ENCODE data around the gene ABLIM2. TPM values are rescaled to one million over a fixed set of nuclear protein-coding genes. Genes with fewer than 3 reads are reported as not detected.

The ABLIM2 gene
- total RNA-seq, 1 experiment from 2014 or later = 2.7 TPM

GRCh38 chr4:7964459-7964858, 194.2 kb downstream of the ABLIM2 start:
- intact Hi-C loops (cut with micrococcal nuclease; ENCODE audit: unreplicated experiment) = no loop called here
- no peaks in the 10 kb centered on the region for H3K9me3 ChIP-seq (ENCODE audit: low read depth, low read length, poor library complexity, severe bottlenecking)
- TF ChIP-seq CTCF (conservative IDR thresholded peaks at IDR 0.05; ENCODE audit: low read depth, low read length) (no peak), EZH2 (IDR thresholded peaks at IDR 0.05; ENCODE audit: borderline replicate concordance, low read depth, low read length, poor library complexity, severe bottlenecking) (no peak)
- H3K4me1 ChIP-seq (ENCODE audit: insufficient read depth, low read length, poor library complexity, severe bottlenecking) = peaks cover 61% of the 10 kb centered on the region
- no peaks in the 10 kb centered on the region for H3K36me3 ChIP-seq (ENCODE audit: insufficient read depth, low read length, poor library complexity, severe bottlenecking)
- H3K27ac ChIP-seq (ENCODE audit: low read depth, low read length, poor library complexity, severe bottlenecking) = peak overlapping the region; percentile 49
- H3K4me3 ChIP-seq (ENCODE audit: low read depth, low read length, poor library complexity, severe bottlenecking) = no peak overlapping the region
- BruUV-seq (replicated peaks) = no TSS peak
- no peaks in the 10 kb centered on the region for H3K27me3 ChIP-seq (replicated peaks; ENCODE audit: insufficient read depth, low read depth, low read length, poor library complexity)
- ChIA-PET CTCF (interaction anchor here (0.7 kb wide), 1 partner anchor 217 kb away, joined by 5 read pairs; no protein-coding TSS in a partner anchor), POLR2A (ENCODE audit: low non-redundant PET) (no interaction called here)
- no peak for DNase-seq (ENCODE audit: low spot score)

GRCh38 chr4:7963691-7964090, 194.9 kb downstream of the ABLIM2 start:
- Histone ChIP-seq H3K9me3 (ENCODE audit: low read depth, low read length, poor library complexity, severe bottlenecking) (no peaks in the 10 kb centered on the region), H3K27ac (ENCODE audit: low read depth, low read length, poor library complexity, severe bottlenecking) (no peak overlapping the region), H3K27me3 (replicated peaks; ENCODE audit: insufficient read depth, low read depth, low read length, poor library complexity) (no peaks in the 10 kb centered on the region), H3K4me3 (ENCODE audit: low read depth, low read length, poor library complexity, severe bottlenecking) (no peak overlapping the region), H3K36me3 (ENCODE audit: insufficient read depth, low read length, poor library complexity, severe bottlenecking) (no peaks in the 10 kb centered on the region), H3K4me1 (ENCODE audit: insufficient read depth, low read length, poor library complexity, severe bottlenecking) (peaks cover 65% of the 10 kb centered on the region)
- ChIA-PET CTCF (no interaction called here), POLR2A (ENCODE audit: low non-redundant PET) (no interaction called here)
- no TSS peak for BruUV-seq (replicated peaks)
- no peak for DNase-seq (ENCODE audit: low spot score)
- TF ChIP-seq EZH2 (IDR thresholded peaks at IDR 0.05; ENCODE audit: borderline replicate concordance, low read depth, low read length, poor library complexity, severe bottlenecking) (no peak), CTCF (conservative IDR thresholded peaks at IDR 0.05; ENCODE audit: low read depth, low read length) (no peak)
- intact Hi-C loops (cut with micrococcal nuclease; ENCODE audit: unreplicated experiment) = no loop called here

GRCh38 chr4:7962609-7963508, 195.8 kb downstream of the ABLIM2 start:
- H3K36me3 ChIP-seq (ENCODE audit: insufficient read depth, low read length, poor library complexity, severe bottlenecking) = no peaks in the 10 kb centered on the region
- H3K4me3 ChIP-seq (ENCODE audit: low read depth, low read length, poor library complexity, severe bottlenecking) = no peak overlapping the region
- intact Hi-C loops (cut with micrococcal nuclease; ENCODE audit: unreplicated experiment) = no loop called here
- BruUV-seq (replicated peaks) = no TSS peak
- ChIA-PET POLR2A (ENCODE audit: low non-redundant PET) (no interaction called here), CTCF (no interaction called here)
- no peaks in the 10 kb centered on the region for H3K9me3 ChIP-seq (ENCODE audit: low read depth, low read length, poor library complexity, severe bottlenecking)
- peak overlapping the region; percentile 33 for H3K27ac ChIP-seq (ENCODE audit: low read depth, low read length, poor library complexity, severe bottlenecking)
- H3K4me1 ChIP-seq (ENCODE audit: insufficient read depth, low read length, poor library complexity, severe bottlenecking) = peaks cover 72% of the 10 kb centered on the region
- TF ChIP-seq CTCF (conservative IDR thresholded peaks at IDR 0.05; ENCODE audit: low read depth, low read length) (no peak), EZH2 (IDR thresholded peaks at IDR 0.05; ENCODE audit: borderline replicate concordance, low read depth, low read length, poor library complexity, severe bottlenecking) (no peak)
- H3K27me3 ChIP-seq (replicated peaks; ENCODE audit: insufficient read depth, low read depth, low read length, poor library complexity) = no peaks in the 10 kb centered on the region
- DNase-seq (ENCODE audit: low spot score) = no peak
